Right lobe of liver (tissue), 4 donors: ENCODE data around the gene CC2D2B.

Experiments
- POLR2A ChIP-seq: fragments of 450-650 bp; IDR thresholded peaks from one replicate; pipeline ENCODE4 v1.6.1; 2017; ENCODE audit warnings: antibody characterized with exemption, mild to moderate bottlenecking
- TF ChIP-seq, protein P1 (sequence below), 4 donors: fragments of 200-600 bp in 3 of 4; fragments of 450-650 bp in 1 of 4; IDR thresholded peaks; one replicate each; pipeline versions ENCODE4 v1.5.1 to v1.8.0; 2016 to 2022; ENCODE audit warnings: antibody characterized with exemption in 4 of 4, mild to moderate bottlenecking in 2 of 4
- donor health status: DM: no; HTN: no; CAD: no.
- donor health status: DM: no; HTN: no; CAD: no.
- donor health status: DM: no; HTN: yes; CAD: no.

DNA sequence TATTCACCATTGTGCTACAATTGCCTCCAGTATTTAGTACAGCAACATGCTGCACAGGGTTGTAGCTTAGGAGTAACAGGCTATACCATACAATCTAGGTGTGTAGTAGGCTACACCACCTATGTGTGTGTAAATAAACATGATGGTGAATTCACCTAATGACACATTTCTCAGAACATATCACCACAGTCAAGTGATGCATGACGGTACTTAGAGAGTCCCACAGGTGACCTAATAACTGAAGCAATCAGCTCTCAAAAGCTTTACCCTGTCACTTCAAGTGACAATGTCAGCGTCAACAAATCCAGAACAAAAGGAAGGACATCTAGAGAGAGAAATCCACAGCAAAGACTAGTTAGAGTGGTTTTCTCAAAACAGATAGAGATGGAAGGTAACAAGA lies 174.4 kb downstream of the CC2D2B start:
- TF ChIP-seq, protein P1, sequence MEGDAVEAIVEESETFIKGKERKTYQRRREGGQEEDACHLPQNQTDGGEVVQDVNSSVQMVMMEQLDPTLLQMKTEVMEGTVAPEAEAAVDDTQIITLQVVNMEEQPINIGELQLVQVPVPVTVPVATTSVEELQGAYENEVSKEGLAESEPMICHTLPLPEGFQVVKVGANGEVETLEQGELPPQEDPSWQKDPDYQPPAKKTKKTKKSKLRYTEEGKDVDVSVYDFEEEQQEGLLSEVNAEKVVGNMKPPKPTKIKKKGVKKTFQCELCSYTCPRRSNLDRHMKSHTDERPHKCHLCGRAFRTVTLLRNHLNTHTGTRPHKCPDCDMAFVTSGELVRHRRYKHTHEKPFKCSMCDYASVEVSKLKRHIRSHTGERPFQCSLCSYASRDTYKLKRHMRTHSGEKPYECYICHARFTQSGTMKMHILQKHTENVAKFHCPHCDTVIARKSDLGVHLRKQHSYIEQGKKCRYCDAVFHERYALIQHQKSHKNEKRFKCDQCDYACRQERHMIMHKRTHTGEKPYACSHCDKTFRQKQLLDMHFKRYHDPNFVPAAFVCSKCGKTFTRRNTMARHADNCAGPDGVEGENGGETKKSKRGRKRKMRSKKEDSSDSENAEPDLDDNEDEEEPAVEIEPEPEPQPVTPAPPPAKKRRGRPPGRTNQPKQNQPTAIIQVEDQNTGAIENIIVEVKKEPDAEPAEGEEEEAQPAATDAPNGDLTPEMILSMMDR (IDR thresholded peaks at IDR 0.05) = no peak
- TF ChIP-seq POLR2A = no peak
